ENCODE data around the gene UBL4A.

UBL4A gene

GRCh38 chrX:154436983-154437752 is 49.2 kb downstream of the UBL4A start, which contains the start of gene GDI1:
Gene GDI1 (plus strand): TSS chrX:154437154. CDS start chrX:154437255, 101 bp downstream.
- DNase-seq, result peak; percentile 49

DNA sequence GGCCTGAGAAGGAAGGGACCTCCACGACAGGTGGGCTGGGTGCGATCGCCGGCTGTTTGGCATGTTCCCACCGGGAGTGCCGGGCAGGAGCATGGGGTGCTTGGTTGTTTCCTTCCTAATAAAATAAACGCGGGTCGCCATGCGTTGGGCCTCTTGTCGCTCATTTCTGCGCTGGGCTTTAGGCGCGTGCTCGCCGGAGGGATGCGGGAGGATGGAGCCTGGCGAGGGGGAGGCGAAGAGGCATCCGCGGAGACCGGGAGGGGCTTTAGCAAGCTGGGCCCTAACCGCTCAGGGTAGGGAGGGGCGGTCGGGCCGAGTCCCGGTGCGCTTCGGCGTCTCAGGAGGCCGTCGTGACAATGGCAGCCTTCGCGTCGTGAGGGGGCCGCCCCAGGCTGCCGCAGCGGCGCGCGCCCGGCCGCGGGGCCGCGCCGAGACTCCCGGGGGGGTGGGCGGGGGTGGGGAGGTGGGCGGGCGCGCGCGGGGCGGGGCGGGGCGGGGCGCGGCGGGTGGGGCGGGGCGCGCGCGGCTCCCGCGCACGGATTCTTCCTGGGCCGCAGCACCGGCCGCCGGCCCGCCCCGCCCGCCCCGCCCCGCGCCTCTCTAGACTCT is 49.9 kb downstream of the UBL4A start:
- peak; percentile 51 for DNase-seq

- no peak for DNase-seq
Measured at GRCh38 chrX:154435171-154435733, 51.2 kb downstream of the UBL4A start.

DNA sequence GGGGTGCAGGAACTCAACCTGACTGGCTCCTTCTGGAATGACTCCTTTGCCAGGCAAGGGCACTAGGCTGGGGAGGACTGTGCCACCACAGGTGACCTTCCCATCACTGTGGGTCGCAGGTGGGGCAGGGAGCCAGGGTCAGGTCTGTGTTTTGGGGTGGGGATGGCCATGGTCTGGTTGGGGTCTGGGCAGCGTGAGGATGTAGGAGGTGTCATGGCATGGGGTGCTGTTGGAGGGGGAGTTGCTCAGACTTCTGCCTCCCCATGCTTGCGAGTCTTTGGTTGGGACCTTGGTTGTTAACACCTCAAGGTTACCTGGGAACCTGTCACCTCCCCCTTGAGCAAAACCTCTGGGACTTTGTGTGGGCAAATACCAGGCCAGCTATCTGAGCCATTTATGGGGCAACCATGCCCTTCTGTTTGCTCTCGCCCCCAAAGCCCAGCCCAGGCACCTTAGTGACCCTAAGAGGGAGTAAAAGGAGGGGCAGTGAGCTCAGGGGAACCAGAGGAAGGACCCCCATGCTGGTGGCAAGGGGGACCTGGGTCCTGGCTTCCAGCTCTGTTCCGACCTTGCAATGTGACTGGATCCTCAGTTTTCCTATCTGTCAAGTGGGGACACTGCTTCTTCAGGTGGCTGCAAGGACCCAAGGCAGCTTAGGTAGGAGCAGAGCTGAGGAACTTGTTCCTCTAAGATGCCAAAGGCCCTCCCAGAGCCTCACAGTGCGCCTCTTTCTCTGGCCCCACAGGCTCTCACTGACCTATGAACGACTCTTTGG is 51.8 kb downstream of the UBL4A start:
- DNase-seq, result no peak
